ENCODE results near the gene FRMD8. TPM values are rescaled to one million over a fixed set of nuclear protein-coding genes. Genes with fewer than 3 reads are reported as not detected.

Gene FRMD8
- total and polyA plus RNA-seq, 2 of the 8 experiments (the other 6 are each of a cell fraction or from before 2014, with no cell fraction given), result 15.0 to 19.2 TPM

GRCh38 chr11:65355776-65356393 lies 30.6 kb upstream of the FRMD8 start:
- peak overlapping the region; percentile 72 for H2AFZ ChIP-seq (ENCODE audit: low read length)
- no peak overlapping the region for H2BK120ac ChIP-seq (replicated peaks; ENCODE audit: low read depth, low read length)
- no peak overlapping the region for H3K14ac ChIP-seq (ENCODE audit: insufficient read length)
- H3K79me2 ChIP-seq (ENCODE audit: control insufficient read depth in 1 of 2, insufficient read depth in 2 of 2, low read length in 2 of 2), result no peaks in the 10 kb centered on the region
- H2BK15ac ChIP-seq (ENCODE audit: low read length), result peak overlapping the region; percentile 46; the same call in 1 of the 2 replicates
- FAIRE-seq (no peak), DNase-seq (ENCODE audit: low read depth in 1 of 2, low spot score in 2 of 2) (peak in 1 of 2 experiments; percentile 66)
- H2BK5ac ChIP-seq (ENCODE audit: low read depth, low read length), result no peak overlapping the region
- H3K27me3 ChIP-seq (replicated peaks in 1 of 4; ENCODE audit: control insufficient read depth in 3 of 4, extremely low read depth in 1 of 4, insufficient read depth in 3 of 4, low read length in 3 of 4), result peaks cover 7 to 29% (median 19%) of the 10 kb centered on the region in 4 experiments
- H2AK5ac ChIP-seq (ENCODE audit: low read depth, low read length), result no peak overlapping the region
- H2BK12ac ChIP-seq (ENCODE audit: low read depth, low read length), result peak overlapping the region; percentile 63; the same call in 1 of the 2 replicates
- peaks cover 0 to 10% (median 3%) of the 10 kb centered on the region in 4 experiments; a peak in 5 of 7 replicates for H3K4me1 ChIP-seq (replicated peaks in 1 of 4; ENCODE audit: control insufficient read depth in 3 of 4, insufficient read depth in 4 of 4, low read length in 3 of 4)
- H3K36me3 ChIP-seq (ENCODE audit: control insufficient read depth in 2 of 4, insufficient read depth in 4 of 4, low read length in 3 of 4), result peaks cover 6 to 20% (median 11%) of the 10 kb centered on the region in 4 experiments; a peak in 7 of 8 replicates
- peak overlapping the region; percentile 57 to 73 (median 64) for H3K4me3 ChIP-seq (ENCODE audit: extremely low read depth in 1 of 4, insufficient read depth in 2 of 4, low read depth in 3 of 4, low read length in 4 of 4)
- H3K4me2 ChIP-seq (ENCODE audit: insufficient read depth in 1 of 2, low read depth in 2 of 2, low read length in 2 of 2), result peak overlapping the region; percentile 90 to 100
- WGBS, 2 experiments (ENCODE audit: extremely low coverage in 1 of 2, insufficient coverage in 1 of 2, insufficient read length in 1 of 2, insufficient replicate concordance in 2 of 2, low coverage in 1 of 2, low lambda C conversion rate in 2 of 2, missing lambda C conversion rate in 1 of 2), result 45% methylated on average over 34 of the region's 35 CpGs; no CpG with 5 or more reads in 1 of the 2 experiments
- no peaks in the 10 kb centered on the region for H3K9me3 ChIP-seq (ENCODE audit: insufficient read depth in 2 of 2, low read depth in 1 of 2, low read length in 1 of 2)
- H3K4ac ChIP-seq (replicated peaks; ENCODE audit: insufficient read length, low read depth, low read length), result no peak overlapping the region
- CTCF ChIA-PET (ENCODE audit: partially characterized antibody), result interaction anchor here (0.5 to 3.3 kb wide), 21 partner anchors 9 to 536 kb away, joined by 3 to 16 read pairs (median 4); partner anchors contain the start of gene SCYL1
- H3K18ac ChIP-seq (ENCODE audit: extremely low read depth, low read length), result peak overlapping the region; percentile 71; the same call in 1 of the 2 replicates
- H4K8ac ChIP-seq (ENCODE audit: extremely low read depth, insufficient read depth, low read length), result no peak overlapping the region
- POLR2A ChIA-PET (ENCODE audit: partially characterized antibody), result interaction anchor here (0.8 to 4.0 kb wide), 13 partner anchors 12 to 171 kb away, joined by 3 to 26 read pairs (median 3); partner anchors contain the start of genes DPF2 and MALAT1
- H3K27ac ChIP-seq (ENCODE audit: low read depth, low read length), result no peak overlapping the region
- no peak overlapping the region for H3K9ac ChIP-seq (replicated peaks in 1 of 4; ENCODE audit: extremely low read depth in 1 of 4, low read depth in 3 of 4, low read length in 3 of 4)
- peaks cover 9% of the 10 kb centered on the region for H3K23me2 ChIP-seq (ENCODE audit: low read depth, low read length)
- H3K79me1 ChIP-seq (ENCODE audit: low read depth, low read length), result no peaks in the 10 kb centered on the region
- no peak overlapping the region for H4K5ac ChIP-seq (ENCODE audit: insufficient read length, low read depth, low read length)
- no peak overlapping the region for H4K91ac ChIP-seq (replicated peaks; ENCODE audit: insufficient read length, low read length)
- peaks cover 2 to 8% of the 10 kb centered on the region in 2 experiments for H4K20me1 ChIP-seq (replicated peaks in 1 of 2; ENCODE audit: control insufficient read depth in 1 of 2, insufficient read depth in 2 of 2, low read length in 2 of 2)
- no peak overlapping the region for H3K56ac ChIP-seq (replicated peaks; ENCODE audit: insufficient read length, low read depth, low read length)
- no peak overlapping the region for H2BK20ac ChIP-seq (ENCODE audit: low read length)
- H3K23ac ChIP-seq (ENCODE audit: insufficient read length), result no peak overlapping the region
- TF ChIP-seq CEBPB (IDR thresholded peaks at IDR 0.05; ENCODE audit: low read depth, low read length), result no peak
- TF ChIP-seq BACH1 (IDR thresholded peaks at IDR 0.05; ENCODE audit: low read length), result no peak
- TF ChIP-seq POLR2AphosphoS5 (IDR thresholded peaks at IDR 0.05; ENCODE audit: low read depth, low read length), result no peak
- TF ChIP-seq CREB1 (IDR thresholded peaks at IDR 0.05), result no peak
- peak; percentile 68 for TF ChIP-seq E2F6 (IDR thresholded peaks at IDR 0.05)
- no peak for TF ChIP-seq KDM5A (IDR thresholded peaks at IDR 0.05; ENCODE audit: low read length)
- peak; percentile 57; the same call in 1 of the 2 replicates for TF ChIP-seq SUZ12 (IDR thresholded peaks at IDR 0.05; ENCODE audit: low read length)
- TF ChIP-seq EZH2 (IDR thresholded peaks at IDR 0.05; ENCODE audit: low read depth, low read length, severe bottlenecking), result peak; percentile 54
- TF ChIP-seq HDAC6 (IDR thresholded peaks at IDR 0.05; ENCODE audit: low read depth, low read length), result no peak
- no peak for TF ChIP-seq POLR2A (IDR thresholded peaks at IDR 0.05; ENCODE audit: control extremely low read depth in 1 of 2, low read depth in 2 of 2, low read length in 2 of 2)
- no peak for TF ChIP-seq CHD2 (IDR thresholded peaks at IDR 0.05; ENCODE audit: low read length)
- TF ChIP-seq JUN (IDR thresholded peaks at IDR 0.05; ENCODE audit: low read depth, low read length), result no peak
- no peak for TF ChIP-seq MAFK (IDR thresholded peaks at IDR 0.05; ENCODE audit: low read depth, low read length)

Measured in H1 (cell line).